ENCODE measurements around the gene LTA. TPM values are rescaled to one million over a fixed set of nuclear protein-coding genes. Genes with fewer than 3 reads are reported as not detected.
"Not testable (repeated sequence)": the region's sequence is repeated elsewhere in the genome, so short reads cannot be mapped to it uniquely, and the experiment has no call there.

Gene LTA
- polyA plus RNA-seq, 1 donor = not detected

DNA sequence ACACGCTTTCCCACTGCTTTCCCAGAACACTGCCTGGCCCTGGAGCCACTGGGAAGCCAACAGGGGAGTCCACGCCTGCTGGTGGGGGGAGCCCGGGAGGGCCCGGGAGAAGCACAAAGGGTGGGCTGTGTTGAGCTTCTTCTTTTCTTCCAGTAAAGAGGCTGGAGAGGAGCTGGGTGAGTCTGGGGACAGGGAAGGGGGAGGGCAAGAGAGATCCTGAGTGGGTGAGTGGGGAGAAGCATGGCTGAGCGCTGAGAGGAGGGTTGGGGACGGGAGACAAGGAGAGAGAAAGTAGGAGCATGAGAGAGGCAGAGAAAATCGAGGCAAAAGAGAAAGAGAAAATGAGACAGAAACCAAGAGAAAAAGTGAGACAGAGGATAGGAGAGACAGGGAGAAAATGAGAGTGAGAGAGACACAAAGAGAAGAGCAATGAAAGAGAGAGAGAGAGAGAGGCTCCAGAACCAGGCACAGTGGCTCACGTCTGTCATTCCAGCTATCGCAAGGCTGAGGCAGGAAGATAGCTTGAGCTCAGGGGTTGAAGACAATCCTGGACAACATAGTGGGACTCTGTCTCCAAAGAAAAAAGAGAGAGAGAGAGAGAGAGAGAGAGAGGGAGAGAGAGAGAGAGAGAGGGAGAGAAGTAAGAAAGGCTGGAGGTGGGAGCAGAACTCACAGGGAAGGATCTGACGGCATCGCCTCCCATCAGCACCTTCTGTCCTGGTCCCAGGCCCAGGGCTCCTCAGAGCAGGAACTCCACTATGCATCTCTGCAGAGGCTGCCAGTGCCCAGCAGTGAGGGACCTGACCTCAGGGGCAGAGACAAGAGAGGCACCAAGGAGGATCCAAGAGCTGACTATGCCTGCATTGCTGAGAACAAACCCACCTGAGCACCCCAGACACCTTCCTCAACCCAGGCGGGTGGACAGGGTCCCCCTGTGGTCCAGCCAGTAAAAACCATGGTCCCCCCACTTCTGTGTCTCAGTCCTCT is 16.0 kb downstream of the LTA start:
- no peak for DNase-seq

DNA sequence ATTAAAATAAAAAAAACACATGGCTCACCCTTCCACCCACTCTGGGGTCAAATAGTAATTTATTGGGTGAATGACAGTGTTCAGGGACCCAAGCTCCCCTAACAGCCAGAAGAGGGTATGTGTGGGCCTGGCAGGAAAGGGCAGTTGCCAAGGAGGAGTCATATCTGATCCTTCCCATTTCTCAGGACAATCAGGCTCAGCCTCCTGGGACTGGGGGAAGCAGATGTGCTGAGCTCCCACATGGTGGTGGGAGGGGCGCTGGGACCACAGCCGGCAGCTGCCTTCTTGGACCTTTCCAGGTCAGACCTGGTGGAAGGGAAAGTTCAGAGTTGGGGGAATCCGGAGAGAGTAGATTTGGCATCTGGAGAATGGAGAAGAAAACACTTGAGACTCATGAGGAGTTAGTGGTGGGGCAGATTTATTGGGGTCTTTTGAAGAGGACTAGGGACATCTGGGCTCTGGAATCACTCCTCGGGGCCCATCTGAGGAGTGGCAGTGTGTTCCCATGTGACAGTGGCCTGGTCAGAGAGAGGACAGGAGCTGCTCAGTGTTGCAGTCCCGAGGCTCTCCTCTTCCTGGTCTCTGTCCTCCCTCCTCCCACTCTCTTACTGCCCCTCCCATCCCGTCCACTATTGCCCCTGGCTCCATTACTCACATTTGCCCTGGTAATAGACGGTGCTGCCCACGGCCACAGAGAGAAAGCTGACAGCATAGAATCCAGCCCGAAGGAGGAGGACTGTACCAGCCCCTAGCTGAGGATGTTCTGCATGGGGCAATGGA is 17.0 kb downstream of the LTA start:
- no peak for DNase-seq

DNA sequence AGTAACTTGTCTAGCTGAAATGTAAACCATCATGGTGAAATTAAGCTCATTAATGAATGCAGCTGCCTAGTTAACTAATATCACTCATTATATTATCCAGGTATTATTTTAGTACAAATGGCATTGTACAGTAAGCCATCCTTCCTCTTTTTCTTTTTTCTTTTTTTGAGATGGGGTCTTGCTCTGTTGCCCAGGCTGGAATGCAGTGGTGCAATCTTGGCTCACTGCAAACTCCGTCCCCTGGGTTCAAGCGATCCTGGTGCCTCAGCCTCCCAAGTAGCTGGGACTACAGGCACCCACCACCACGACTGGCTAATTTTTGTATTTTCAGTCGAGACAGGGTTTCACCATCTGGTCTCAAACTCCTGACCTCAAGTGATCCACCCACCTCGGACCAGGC is 18.6 kb downstream of the LTA start:
- not testable (repeated sequence) for DNase-seq

DNA sequence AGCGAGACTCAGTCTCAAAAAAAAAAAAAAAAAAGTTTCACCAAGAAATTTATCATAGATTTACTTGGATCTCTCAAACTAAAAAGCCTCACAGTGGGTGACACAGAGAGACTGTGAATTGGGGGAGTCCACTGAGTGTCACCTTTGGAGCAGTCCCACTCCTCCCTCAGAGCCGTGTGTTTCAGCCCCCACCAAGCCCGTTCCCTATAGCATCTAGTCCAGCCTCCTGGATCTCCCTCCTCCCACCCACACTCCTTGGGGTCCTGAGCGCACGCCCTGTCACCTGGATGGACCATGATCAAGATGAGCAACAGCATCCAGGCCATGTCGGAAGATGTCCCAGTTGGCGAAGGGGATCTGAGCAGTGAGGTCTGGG is 20.3 kb downstream of the LTA start:
- DNase-seq = no peak

DNA sequence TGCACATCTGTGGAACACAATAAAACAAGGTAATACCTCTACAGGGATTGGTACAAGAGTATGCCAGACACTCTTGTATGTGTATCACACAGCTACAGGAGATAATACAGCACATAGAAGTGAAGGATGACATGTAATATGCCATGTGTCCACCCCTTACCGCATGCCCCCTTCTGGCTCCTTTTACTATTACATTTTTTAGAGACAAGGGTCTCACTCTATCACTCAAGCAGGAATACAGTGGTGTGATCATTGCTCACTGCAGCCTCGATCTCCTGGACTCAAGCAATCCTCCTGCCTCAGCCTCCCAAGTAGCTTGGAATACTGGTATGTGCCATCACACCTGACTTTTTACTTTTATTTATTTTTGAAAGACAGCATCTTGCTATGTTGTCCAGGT is 24.9 kb downstream of the LTA start:
- DNase-seq = no peak

DNA sequence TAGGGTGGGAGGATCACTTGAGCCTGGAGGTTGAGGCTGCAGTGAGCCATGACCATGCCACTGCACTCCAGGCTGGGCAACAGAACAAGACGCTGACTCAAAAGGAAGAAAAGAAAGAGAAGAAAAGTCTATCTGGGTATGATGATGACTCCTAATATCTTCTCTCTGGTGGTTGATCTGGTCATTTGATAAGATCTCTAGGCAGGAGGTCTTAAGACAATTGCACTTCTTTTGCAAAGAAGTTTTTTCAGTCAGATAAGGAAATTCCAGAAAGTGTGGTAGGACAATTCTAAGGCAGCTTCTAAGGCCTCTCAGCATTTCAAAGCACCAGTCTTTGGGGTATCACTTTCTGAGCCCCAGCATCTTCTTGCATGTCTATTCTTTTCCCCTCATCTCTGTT is 35.2 kb downstream of the LTA start:
- DNase-seq = no peak

DNA sequence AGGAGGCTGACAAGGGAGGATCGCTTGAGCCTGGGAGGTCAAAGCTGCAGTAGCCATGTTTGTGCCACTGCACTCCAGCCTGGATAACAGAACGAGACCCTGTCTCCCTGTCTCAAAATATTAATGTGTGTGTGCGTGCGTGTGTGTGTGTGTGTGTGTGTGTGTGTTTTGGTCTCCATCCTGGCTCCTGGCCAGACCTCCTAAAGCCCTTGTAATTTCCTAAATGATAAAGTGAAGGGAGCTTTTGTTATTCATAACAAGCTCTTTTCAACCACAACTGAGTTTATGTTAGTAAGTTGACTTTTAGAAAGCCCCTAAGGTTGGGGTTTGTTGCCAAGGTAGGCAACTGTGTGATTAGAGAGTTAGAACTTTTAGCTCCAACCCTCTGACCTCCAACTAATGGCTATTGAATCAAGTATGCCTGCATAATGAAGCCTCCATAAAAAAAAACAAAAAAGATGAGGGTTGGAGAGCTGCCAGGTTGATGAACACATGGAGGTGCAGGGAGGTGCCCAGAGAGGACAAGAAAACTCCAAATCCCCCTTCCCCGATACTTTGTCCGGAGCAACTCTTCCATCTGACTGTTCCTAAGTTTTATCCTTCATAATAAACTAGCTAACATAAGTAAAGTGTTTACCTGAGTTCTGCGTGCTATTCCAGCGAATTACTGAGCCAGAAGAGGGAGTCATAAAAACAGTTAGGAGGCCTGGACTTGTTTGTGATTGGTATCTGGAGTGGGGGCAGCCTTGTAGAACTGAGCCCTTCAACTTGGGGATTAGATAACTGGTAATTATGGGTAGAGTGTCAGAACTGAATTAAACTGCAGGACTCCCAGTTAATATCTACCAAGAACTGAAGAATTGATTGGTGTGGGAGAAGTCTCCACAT is 37.7 kb downstream of the LTA start:
- no peak for DNase-seq

DNA sequence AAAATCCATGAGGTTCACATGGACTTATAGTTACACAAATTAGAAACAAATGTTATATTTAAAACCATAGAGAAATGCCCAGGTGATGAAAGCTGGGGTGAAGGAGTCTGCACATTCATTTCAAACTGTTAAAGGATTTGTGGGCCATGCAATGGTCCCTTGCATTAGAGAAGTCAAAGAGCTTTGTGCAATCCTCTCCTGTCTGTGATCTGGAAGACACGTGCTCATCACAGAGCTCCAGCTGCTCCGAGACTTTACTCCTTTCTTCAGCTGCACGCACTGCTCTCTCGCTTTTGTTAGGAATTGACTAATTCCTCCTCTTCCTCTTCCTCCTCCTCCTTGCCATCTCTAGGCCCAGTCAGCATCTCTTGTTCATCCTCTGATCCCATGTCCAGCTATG is 38.9 kb downstream of the LTA start:
- no peak for DNase-seq

DNA sequence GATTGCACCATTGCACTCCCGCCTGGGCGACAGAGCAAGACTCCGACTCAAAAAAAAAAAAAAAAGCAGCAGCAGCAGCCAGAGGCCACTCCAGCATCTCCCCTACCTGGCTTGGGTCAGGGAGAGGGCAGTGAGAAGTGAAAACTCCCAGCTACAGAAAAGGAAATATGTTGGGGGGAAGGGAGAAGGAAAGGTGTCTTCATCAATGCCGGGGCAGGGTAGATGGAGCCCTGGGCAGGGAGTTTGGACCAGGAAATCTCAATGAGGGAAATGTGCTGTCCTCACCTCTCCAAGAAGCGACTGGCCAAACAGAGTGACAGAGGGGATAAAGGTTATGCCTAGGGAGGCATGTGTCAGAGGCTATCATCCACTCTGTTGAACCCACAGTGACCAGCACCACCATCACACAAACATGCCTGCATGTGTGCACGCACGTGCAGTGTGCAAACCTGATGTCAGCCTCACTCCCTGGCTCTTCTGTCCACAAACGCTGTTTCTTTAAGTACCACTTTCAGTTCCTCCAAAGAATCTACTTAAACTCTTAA is 42.1 kb downstream of the LTA start:
- DNase-seq = no peak

DNA sequence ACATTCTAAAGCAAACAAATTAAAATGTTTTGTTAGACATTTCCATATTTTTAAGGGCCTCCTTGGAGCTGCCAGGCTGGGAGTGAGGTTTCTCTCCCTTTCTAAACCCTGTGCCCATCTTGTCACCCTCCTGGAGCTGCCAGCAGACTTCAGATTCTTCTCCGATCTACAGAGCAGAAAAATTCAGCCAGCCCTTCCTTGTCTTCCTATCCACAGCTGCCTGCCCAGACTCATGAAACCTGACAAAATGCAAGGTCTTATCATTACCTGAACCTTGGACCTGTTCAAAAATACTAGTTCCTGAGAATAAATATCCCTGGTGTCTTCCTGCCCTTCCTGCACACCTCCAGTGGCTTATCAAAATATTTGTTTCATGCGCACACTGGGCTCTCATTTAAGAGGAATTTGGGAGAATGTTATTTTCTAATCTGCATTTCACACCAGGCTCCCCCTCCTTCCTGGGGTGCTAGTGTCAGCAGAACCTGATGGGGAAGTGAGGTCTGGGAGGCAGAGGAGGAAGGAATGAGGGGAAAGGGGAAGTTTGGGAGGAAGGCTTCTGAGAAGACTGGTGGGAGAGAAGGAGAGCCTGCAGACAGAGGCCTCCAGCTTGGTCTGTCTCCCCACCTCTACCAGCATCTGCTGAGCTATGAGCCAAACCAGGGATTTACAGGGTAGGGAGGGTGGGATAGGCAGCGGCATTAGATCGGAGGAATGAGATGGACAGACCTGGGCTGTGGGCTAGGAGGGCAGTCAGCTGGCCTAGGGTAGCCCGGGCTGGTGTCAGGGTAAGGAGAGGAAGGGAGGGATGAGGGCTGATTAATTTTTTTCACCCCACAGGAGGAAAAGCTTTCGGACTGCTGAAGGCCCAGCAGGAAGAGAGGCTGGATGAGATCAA is 42.8 kb downstream of the LTA start, which contains the start of gene AIF1:
Gene AIF1, plus strand, starts transcription at position 551 of the 895 bp plus-strand sequence. Its CDS starts 96 bp downstream, at position 647.
- no peak for DNase-seq

DNA sequence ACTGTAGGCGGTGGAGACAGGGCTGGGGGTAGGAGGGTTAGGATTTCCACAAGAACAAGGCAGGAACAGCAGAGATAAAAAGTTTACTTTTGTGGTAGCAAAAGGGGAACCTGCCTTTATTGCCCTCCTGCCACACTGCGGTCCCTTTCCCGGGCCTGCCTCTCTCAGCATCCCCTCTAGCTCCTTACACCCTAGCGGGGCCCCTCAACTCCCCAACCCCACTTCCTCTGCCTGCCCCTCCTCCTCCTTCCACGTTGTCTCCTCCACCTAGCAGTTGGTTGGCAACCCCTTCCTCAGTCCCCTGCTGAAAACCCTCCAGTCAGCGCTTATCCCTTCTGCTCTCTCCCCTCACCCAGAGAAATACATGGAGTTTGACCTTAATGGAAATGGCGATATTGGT is 43.7 kb downstream of the LTA start:
- no peak for DNase-seq

DNA sequence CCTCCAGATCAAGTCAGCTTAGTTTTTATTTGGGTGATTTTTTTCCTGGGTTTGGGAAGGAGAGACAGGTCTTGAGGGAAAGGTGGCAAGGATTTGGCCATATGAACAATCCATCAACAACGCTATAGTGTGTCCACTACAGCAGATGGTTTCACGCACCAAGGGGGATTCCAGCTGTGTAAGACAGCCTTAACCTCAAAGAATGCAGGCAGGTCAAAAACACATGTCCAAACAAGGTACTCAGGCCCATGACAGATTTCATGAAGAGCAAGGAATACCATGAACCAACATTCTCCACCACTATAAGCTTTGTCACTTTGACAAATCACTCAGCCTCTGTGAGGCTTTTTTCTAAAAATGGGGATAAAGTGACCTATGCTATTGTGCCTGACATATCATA is 44.9 kb downstream of the LTA start:
- DNase-seq = no peak

DNA sequence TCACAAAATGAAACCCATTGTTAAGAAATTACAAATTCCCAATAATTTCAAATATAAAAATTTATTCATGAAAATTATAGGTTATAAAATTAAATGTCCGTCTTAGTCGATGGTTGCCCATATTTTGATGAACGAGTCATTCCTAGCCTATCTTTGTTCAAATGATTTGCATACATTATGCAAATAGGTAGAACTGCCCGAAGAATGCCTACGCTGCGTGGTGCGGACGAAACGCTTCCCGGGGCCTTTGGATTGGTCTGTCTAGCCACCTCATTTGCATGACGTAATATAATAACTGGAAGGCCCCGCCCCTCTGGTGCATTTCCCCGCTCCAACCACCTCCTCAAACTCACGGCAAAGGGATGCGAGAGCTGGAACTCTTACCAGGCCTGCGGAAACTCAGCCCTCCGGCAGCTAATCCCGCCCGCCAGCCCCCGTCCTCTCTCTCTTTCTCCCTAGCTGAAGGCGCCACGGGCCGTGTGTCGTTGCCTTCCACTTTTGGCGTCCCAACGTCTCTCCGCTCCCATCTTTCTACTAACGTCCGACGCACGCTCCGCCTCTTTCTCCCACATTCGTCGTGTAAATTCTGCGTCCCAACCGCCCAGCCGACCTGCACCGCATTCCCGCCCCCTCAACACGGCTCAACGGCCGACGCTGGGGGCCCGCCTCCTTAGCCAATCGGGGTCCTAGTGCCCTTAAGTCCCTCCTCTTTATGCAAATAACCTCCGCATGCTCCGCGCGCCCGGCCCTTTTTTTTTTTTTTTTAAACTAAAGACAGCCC is 47.9 kb downstream of the LTA start:
- peak; percentile 99 for DNase-seq

DNA sequence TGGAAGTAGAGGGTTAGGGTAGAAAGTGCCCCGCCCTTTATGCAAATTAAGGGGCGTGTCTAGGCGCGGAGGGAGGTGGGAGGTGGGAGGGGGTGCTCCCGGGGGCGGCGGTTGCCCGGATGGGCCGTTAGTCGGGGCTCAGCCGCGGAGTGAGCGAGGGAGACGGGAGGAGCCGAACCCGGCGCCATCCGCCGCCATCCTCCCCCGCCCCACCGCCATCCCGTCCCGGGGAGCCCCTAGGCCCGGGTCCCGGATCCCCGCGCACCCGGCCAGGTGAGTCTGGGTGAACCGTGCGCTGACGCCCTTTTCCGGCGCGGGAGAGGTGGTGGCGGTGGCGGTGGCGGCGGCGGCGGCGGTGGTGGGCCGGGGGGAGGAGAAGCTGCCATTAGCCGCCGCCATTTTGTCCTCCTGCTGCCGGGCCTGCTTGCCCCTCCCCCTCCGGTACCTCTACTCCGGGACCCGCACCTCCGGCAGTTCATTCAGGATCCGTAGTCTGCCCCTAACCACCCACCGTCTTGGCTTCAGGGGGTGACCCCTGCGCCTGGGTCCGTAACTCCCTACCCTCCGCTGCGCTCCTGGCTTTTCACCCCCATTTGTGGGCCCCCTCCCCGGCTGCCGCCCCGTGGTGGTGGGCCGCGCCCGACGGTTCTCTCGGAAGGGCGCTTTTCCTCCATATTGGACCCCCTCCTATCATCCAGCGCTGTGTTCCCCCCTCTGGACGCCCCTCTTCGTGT is 48.7 kb downstream of the LTA start, which contains the start of gene PRRC2A:
Gene PRRC2A, plus strand, starts transcription at position 130 of the 734 bp plus-strand sequence. CDS start 2,075 bp downstream, outside the sequence.
- DNase-seq = peak; percentile 81

DNA sequence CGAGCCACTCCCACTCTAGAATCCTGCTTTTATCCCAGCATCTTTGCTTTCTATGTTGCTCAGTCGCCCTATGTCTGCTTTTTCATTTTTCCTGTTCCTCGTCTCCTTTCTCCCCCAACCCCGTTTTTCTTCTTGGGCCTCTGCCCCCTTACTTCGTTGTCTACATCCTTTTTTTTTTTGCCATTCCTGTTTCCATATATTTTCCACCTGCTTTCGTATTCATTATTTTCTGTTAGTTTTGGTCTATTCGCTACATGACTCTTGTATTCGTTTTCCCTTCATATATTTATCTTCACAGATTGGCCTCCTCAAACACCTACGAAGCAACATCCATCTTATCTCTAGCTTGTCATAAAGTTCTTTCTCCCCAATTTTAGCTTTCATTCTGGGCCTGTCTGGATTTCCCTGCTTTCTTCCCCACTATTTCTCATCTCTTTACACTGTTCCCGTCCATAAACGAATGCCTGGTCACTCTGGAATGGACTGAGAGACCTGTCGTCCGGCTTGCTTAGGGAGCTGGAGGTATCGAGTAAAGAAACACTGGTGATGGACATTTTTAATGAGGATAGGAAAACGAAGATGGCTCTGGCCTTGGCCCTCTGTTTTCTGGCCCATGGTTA is 49.3 kb downstream of the LTA start:
- no peak for DNase-seq

DNA sequence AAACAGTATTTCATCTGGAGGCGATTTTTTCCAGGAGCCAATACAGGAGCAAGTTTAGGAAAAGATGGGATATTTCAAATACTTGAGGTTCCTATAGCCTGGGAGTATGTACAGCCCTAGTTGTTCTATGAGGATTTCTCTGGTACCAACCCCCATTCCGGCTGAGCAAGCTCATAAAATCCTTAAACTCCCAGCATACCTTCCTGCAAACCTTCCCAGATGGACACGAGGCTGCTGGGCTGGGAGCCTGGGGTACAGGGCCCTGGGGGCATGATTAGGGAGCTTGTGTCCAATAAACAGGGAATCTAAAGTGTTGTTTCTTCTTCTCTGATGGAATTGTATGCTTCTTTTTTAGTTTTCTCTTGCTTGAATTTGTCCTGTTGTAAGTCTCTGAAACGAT is 49.9 kb downstream of the LTA start:
- no peak for DNase-seq

DNA sequence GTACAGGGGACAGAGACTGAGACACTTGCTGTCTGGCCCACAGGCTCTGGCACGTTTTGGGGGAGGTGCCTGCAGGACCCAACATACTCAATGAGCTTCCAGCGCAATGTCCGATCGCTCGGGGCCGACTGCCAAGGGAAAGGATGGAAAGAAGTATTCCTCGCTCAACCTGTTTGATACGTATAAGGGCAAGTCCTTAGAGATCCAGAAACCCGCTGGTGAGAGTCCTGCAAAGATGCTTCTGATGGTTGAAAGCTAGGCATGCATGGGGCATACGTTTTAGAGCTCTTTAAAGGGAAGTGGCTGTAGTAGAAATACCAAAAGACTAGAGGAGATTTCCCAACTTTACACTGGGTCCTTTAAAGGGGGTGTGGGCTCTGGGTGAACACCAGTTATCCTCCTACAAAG is 50.6 kb downstream of the LTA start:
- no peak for DNase-seq

Data from hindlimb muscle (tissue), 1 donor.